SU-DHL-6 (cell line): ENCODE measurements around the gene LDAH.

Experiments
- H2AFZ ChIP-seq: fragments of 200-600 bp; sonication (generic); 2 replicates; pipeline ENCODE4 v1.6.1; 2014; ENCODE audit warnings: low read depth, mild to moderate bottlenecking, moderate library complexity, mixed read lengths, antibody characterized with exemption, low read length; ENCODE audit not compliant: severe bottlenecking
- H3F3A ChIP-seq: fragments of 200-600 bp; shearing (Covaris generic); 2 replicates; pipeline ENCODE4 v1.6.0; 2016; ENCODE audit warnings: antibody characterized with exemption, mild to moderate bottlenecking; ENCODE audit not compliant: insufficient read depth
- H3K27ac ChIP-seq: fragments of 200-600 bp; sonication (generic); 2 replicates; pipeline ENCODE4 v1.5.1; 2016; ENCODE audit warnings: low read depth, mild to moderate bottlenecking, low read length, moderate library complexity, mixed read lengths
- H3K27me3 ChIP-seq: fragments of 200-600 bp; sonication (generic), shearing (Covaris generic); 2 replicates; pipeline ENCODE4 v1.6.0; 2014; ENCODE audit warnings: mild to moderate bottlenecking, low read length
- H3K36me3 ChIP-seq: fragments of 200-600 bp; sonication (generic); 2 replicates; pipeline ENCODE4 v1.6.1; 2014; ENCODE audit warnings: mild to moderate bottlenecking, low read length, mixed read lengths
- H3K4me2 ChIP-seq: fragments of 300-600, 200-600 bp; shearing (Covaris generic), sonication (generic); 2 replicates; pipeline ENCODE4 v1.6.0; 2014; ENCODE audit warnings: low read length, low read depth, mild to moderate bottlenecking; ENCODE audit not compliant: poor library complexity, severe bottlenecking
- H3K4me3 ChIP-seq: fragments of 200-600 bp; sonication (generic); 2 replicates; pipeline ENCODE4 v1.5.1; 2014; ENCODE audit warnings: antibody characterized with exemption, low read length, mild to moderate bottlenecking, mixed read lengths; ENCODE audit not compliant: insufficient read depth, poor library complexity, severe bottlenecking
- H3K79me2 ChIP-seq: fragments of 200-600 bp; sonication (generic); 2 replicates; pipeline ENCODE4 v1.6.1; 2014; ENCODE audit warnings: mild to moderate bottlenecking, low read length, moderate library complexity; ENCODE audit not compliant: insufficient read depth
- H3K9ac ChIP-seq: fragments of 200-600 bp; sonication (generic); 2 replicates; pipeline ENCODE4 v1.7.0; 2014; ENCODE audit warnings: mild to moderate bottlenecking, low read length
- H3K9me2 ChIP-seq: fragments of 200-600 bp; sonication (generic); replicated peaks from 2 replicates; pipeline ENCODE4 v1.6.1; 2014; ENCODE audit warnings: low read length; ENCODE audit not compliant: insufficient read depth
- H3K9me3 ChIP-seq: fragments of 200-600 bp; sonication (generic); 2 replicates; pipeline ENCODE4 v1.6.1; 2014; ENCODE audit warnings: low read length, mixed read lengths; ENCODE audit not compliant: insufficient read depth
- H4K20me1 ChIP-seq: fragments of 200-600 bp; sonication (generic); 2 replicates; pipeline ENCODE4 v1.6.1; 2014; ENCODE audit warnings: low read depth, mild to moderate bottlenecking, antibody characterized with exemption, low read length, moderate library complexity, mixed read lengths
- EZH2phosphoT487 ChIP-seq: fragments of 200-600 bp; sonication (generic), shearing (Covaris generic); conservative IDR thresholded peaks from 2 replicates; pipeline ENCODE4 v1.6.1; 2018; ENCODE audit warnings: mild to moderate bottlenecking, antibody characterized with exemption, low read length, moderate library complexity, mixed read lengths
- TF ChIP-seq, protein P1 (sequence below): fragments of 200-600 bp; sonication (generic); IDR thresholded peaks from one replicate; pipeline ENCODE4 v1.5.1; 2017; ENCODE audit warnings: antibody characterized with exemption, mild to moderate bottlenecking, low read length, moderate library complexity; ENCODE audit not compliant: insufficient read depth, poor library complexity, severe bottlenecking

The LDAH gene

DNA sequence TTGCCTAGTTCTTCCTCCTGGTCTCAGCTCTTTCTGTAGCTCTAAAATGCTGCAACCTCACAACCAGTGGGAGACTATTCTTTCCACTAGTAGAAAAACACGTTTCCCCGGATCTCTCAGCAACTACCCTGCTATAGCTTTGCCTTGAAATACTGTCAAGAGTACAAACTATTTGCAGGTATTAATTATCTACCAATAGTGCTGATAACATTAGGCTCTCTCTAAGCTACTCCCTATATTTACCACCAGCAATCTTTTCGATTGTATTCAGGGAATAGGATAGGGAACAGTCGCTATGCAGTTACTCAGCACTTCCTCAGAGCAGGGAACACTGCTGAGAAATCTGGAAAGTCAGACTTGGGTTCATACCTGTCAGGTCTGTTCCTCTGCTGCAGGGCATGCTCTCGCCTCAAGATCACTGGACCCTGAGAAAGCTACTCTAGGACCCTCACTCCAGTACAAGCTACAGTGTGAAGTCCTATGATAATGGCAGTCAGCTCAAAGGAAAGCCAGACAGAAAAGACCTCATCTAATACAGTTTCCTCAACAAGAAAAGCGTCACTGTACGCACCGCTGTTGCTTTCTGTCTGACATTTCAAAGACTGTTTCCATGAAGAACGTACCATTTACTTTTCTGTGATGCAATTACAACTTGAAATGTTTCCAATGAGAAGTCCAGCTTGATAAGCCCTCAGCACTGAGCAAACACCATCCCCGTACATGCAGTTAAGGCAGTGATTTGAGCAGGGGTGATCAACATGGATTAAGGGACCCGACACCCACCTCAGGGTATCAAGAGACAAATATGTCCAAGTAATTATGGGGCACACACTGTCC is 133.3 kb downstream of the LDAH start:
- H3F3A ChIP-seq = no peaks in the 10 kb centered on the region
- TF ChIP-seq, protein P1, sequence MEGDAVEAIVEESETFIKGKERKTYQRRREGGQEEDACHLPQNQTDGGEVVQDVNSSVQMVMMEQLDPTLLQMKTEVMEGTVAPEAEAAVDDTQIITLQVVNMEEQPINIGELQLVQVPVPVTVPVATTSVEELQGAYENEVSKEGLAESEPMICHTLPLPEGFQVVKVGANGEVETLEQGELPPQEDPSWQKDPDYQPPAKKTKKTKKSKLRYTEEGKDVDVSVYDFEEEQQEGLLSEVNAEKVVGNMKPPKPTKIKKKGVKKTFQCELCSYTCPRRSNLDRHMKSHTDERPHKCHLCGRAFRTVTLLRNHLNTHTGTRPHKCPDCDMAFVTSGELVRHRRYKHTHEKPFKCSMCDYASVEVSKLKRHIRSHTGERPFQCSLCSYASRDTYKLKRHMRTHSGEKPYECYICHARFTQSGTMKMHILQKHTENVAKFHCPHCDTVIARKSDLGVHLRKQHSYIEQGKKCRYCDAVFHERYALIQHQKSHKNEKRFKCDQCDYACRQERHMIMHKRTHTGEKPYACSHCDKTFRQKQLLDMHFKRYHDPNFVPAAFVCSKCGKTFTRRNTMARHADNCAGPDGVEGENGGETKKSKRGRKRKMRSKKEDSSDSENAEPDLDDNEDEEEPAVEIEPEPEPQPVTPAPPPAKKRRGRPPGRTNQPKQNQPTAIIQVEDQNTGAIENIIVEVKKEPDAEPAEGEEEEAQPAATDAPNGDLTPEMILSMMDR = no peak
- TF ChIP-seq EZH2phosphoT487 = no peak
- H3K27me3 ChIP-seq = no peaks in the 10 kb centered on the region
- no peaks in the 10 kb centered on the region; the same call in 1 of the 2 replicates for H3K79me2 ChIP-seq
- H3K27ac ChIP-seq = no peak overlapping the region
- H2AFZ ChIP-seq = no peak overlapping the region
- no peaks in the 10 kb centered on the region for H3K36me3 ChIP-seq
- no peak overlapping the region for H3K4me3 ChIP-seq
- no peaks in the 10 kb centered on the region for H3K9me2 ChIP-seq
- no peak overlapping the region for H3K4me2 ChIP-seq
- H4K20me1 ChIP-seq = no peaks in the 10 kb centered on the region
- H3K9ac ChIP-seq = no peak overlapping the region
- H3K9me3 ChIP-seq = no peaks in the 10 kb centered on the region

DNA sequence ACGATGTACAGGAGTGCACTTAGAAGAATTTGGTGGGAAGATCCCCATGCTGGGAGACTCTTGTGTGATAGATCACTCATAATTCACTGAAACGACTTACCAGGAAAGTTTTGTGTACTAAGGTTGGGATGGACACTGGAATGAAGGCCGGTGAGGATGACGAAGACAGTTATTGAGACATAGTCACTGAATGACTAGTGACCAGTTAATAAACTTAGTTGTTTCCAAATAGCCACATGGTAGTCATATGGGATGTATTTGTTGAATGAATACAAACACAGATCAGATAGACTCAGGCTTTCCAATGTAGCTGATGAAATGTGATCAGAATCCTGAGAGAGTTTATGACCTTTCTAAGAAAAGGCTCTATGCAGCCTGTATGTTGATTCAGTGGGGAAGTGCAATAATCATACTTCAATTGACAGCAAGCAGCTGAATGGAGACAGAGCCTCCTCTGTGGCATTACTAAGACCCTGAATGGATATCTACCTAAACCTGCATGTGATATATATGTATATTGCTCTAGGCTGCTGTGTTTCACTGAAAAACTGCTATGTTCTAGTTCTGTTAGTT is 135.6 kb downstream of the LDAH start:
- H3K27me3 ChIP-seq = no peaks in the 10 kb centered on the region

DNA sequence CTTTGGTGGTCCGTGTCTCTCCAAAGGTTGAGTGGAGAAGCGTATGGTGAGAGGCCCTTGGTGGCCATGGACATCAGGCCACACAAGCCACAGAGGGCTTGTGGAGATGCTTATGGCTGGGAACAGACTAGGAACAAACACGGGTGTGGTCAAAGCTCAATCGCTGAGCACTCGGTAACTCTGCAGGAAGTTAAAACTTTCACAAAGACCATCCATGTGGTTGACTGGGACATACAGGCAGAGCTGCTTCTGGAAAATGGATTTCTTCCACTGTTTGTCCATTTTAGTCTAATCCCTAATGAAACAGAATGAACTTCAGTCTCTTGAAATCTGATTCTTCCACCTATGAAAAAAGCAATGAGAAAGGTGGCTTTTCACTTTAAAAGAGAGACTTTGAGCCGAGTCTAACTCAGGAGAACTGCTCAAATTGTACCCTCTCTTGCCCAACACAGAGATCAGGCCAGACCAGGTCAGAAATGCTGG is 138.3 kb downstream of the LDAH start:
- H3K27ac ChIP-seq = no peak overlapping the region
- no peak overlapping the region for H3K9ac ChIP-seq
- H2AFZ ChIP-seq = no peak overlapping the region
- H3K9me3 ChIP-seq = no peaks in the 10 kb centered on the region
- no peak overlapping the region for H3K4me2 ChIP-seq
- no peaks in the 10 kb centered on the region for H3K79me2 ChIP-seq
- H3K4me3 ChIP-seq = no peak overlapping the region
- TF ChIP-seq, protein P1 = no peak
- no peak for TF ChIP-seq EZH2phosphoT487
- H3F3A ChIP-seq = no peaks in the 10 kb centered on the region
- H3K36me3 ChIP-seq = no peaks in the 10 kb centered on the region
- H3K9me2 ChIP-seq = no peaks in the 10 kb centered on the region
- no peaks in the 10 kb centered on the region for H4K20me1 ChIP-seq
- no peaks in the 10 kb centered on the region for H3K27me3 ChIP-seq

More for the DNA sequence above, 135.6 kb downstream of the LDAH start:
- Histone ChIP-seq H3K36me3 (no peaks in the 10 kb centered on the region), H3K9ac (no peak overlapping the region), H2AFZ (no peak overlapping the region), H3K4me3 (no peak overlapping the region), H3K9me3 (no peaks in the 10 kb centered on the region), H3K27ac (no peak overlapping the region), H3K9me2 (no peaks in the 10 kb centered on the region), H3K79me2 (no peaks in the 10 kb centered on the region; the same call in 1 of the 2 replicates), H4K20me1 (no peaks in the 10 kb centered on the region), H3K4me2 (no peak overlapping the region), H3F3A (no peaks in the 10 kb centered on the region)
- no peak for TF ChIP-seq EZH2phosphoT487
- TF ChIP-seq, protein P1 = no peak
